Measurements from ENCODE around the gene PDE12. TPM values are rescaled to one million over a fixed set of nuclear protein-coding genes. Genes with fewer than 3 reads are reported as not detected.

Gene PDE12
- total and polyA plus RNA-seq, 2 of the 13 experiments (the other 11 are each of a cell fraction or from before 2014, with no cell fraction given), result 9.0 to 17.8 TPM

- TF ChIP-seq HOXA7 (CRISPR knock-in tag; IDR thresholded peaks at IDR 0.05) (no peak), ZNF558 (CRISPR knock-in tag; IDR thresholded peaks at IDR 0.05; ENCODE audit: borderline replicate concordance) (0 out of 2 replicates have a peak, but pooled peaks have one; percentile 11), KMT2B (CRISPR knock-in tag; IDR thresholded peaks at IDR 0.05) (peak; percentile 78), SSRP1 (CRISPR knock-in tag; IDR thresholded peaks at IDR 0.05) (0 out of 2 replicates have a peak, but pooled peaks have one; percentile 23), ZSCAN5A (CRISPR knock-in tag; IDR thresholded peaks at IDR 0.05; ENCODE audit: borderline replicate concordance) (no peak), HBP1 (CRISPR knock-in tag; IDR thresholded peaks at IDR 0.05; ENCODE audit: low read depth) (no peak; the same call in 1 of the 2 replicates), ZNF660 (CRISPR knock-in tag; IDR thresholded peaks at IDR 0.05; ENCODE audit: borderline replicate concordance, low read depth) (no peak), HNRNPL (IDR thresholded peaks at IDR 0.05; ENCODE audit: low read depth, low read length) (no peak), ZHX2 (IDR thresholded peaks at IDR 0.05; ENCODE audit: low read depth) (peak; percentile 92), ZHX2 (CRISPR knock-in tag; IDR thresholded peaks at IDR 0.05; ENCODE audit: borderline replicate concordance) (no peak), ZNF546 (CRISPR knock-in tag; conservative IDR thresholded peaks at IDR 0.05) (peak; percentile 35; the same call in 1 of the 2 replicates), KLF9 (CRISPR knock-in tag; IDR thresholded peaks at IDR 0.05; ENCODE audit: low read depth) (peak; percentile 58; the same call in 1 of the 2 replicates), NFAT5 (CRISPR knock-in tag; IDR thresholded peaks at IDR 0.05) (0 out of 2 replicates have a peak, but pooled peaks have one; percentile 31), ARNTL (CRISPR knock-in tag; IDR thresholded peaks at IDR 0.05) (peak; percentile 63; the same call in 1 of the 2 replicates)
Observed at GRCh38 chr3:57597127-57597923, 41.3 kb downstream of the PDE12 start, which contains the start of gene ARF4 (continued).

Measured in HepG2 (cell line).